Muscle layer of duodenum (tissue), 2 donors: ENCODE data around the gene TAF11L9.
"Not testable (repeated sequence)": the region's sequence is repeated elsewhere in the genome, so short reads cannot be mapped to it uniquely, and the experiment has no call there.

Experiments
- H3K27ac ChIP-seq: one replicate; pipeline ENCODE4 v1.7.0; 2013; ENCODE audit warnings: mild to moderate bottlenecking, low read length
- H3K27me3 ChIP-seq: one replicate; pipeline ENCODE4 v1.7.0; 2013; ENCODE audit warnings: low read depth, mild to moderate bottlenecking, control low read depth, low read length
- H3K36me3 ChIP-seq, 2 donors: one replicate each; pipeline ENCODE4 v1.7.0; 2013; ENCODE audit warnings: low read length in 2 of 2, control low read depth in 1 of 2, mild to moderate bottlenecking in 1 of 2; ENCODE audit not compliant: insufficient read depth in 2 of 2, control insufficient read depth in 1 of 2
- H3K4me1 ChIP-seq, 2 donors: one replicate each; pipeline ENCODE4 v1.7.0; 2013; ENCODE audit warnings: low read length in 2 of 2, mild to moderate bottlenecking in 2 of 2, control low read depth in 1 of 2, moderate library complexity in 1 of 2; ENCODE audit not compliant: insufficient read depth in 2 of 2, control insufficient read depth in 1 of 2
- H3K4me3 ChIP-seq, 2 donors: one replicate each; pipeline ENCODE4 v1.7.0; 2013; ENCODE audit warnings: low read length in 2 of 2, low read depth in 1 of 2, mild to moderate bottlenecking in 1 of 2
- H3K9me3 ChIP-seq, 2 donors: one replicate each; pipeline ENCODE4 v1.7.0; 2013; ENCODE audit warnings: low read length in 2 of 2, control low read depth in 1 of 2, mild to moderate bottlenecking in 1 of 2; ENCODE audit not compliant: control insufficient read depth in 1 of 2
- donor health status: healthy.

TAF11L9 gene

DNA sequence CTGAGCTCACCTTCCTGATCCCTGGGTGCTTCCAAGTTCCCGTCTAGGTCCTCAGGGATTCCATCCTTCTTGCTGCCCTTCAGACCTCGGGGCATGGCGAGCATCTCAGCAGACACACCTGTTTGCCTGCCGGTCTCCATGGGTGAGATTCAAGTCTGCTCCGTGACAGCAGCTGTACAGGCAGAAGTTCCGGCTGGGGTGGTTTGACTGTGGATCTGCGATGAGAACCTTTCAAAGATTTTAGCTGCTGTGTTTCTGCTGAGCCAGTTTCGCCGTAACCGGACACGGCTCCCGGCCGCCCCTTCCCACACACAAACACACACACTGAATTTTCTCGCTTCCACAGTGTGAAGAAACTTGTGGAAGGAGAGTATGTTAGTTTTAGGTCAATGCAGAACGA, at the start of gene TAF11L9:
Gene TAF11L9, minus strand, starts transcription at position 140 of the 400 bp plus-strand sequence.
- not testable (repeated sequence) for H3K36me3 ChIP-seq, H3K27me3 ChIP-seq, H3K27ac ChIP-seq, H3K4me3 ChIP-seq, H3K4me1 ChIP-seq, H3K9me3 ChIP-seq

DNA sequence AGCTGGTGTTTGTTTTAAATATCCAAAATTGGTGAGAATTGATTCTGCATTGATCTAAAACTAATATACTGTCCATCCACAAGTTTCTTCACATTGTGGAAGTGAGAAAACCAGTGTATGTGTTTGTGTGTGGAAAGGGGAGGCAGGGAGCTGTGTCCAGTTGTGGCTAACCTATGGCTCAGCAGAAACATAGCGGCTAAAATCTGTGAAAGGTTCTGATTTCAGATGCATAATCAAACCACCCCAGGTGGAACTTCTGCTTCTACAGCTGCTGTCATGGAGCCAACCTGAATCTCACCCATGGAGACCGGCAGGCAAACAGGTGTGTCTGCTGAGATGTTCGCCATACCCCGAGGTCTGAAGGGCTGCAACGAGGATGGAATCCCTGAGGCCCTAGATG, 40.0 kb upstream of the TAF11L9 start, which contains the start of gene TAF11L14:
Gene TAF11L14, plus strand, starts transcription at position 301 of the 400 bp plus-strand sequence.
- no peaks in the 10 kb centered on the region for H3K36me3 ChIP-seq

DNA sequence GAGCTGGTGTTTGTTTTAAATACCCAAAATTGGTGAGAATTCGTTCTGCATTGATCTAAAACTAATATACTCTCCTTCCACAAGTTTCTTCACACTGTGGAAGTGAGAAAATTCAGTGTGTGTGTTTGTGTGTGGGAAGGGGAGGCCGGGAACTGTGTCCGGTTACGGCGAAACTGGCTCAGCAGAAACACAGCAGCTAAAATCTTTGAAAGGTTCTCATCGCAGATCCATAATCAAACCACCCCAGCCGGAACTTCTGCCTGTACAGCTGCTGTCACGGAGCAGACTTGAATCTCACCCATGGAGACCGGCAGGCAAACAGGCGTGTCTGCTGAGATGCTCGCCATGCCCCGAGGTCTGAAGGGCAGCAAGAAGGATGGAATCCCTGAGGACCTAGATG, 37.6 kb upstream of the TAF11L9 start, which contains the start of gene TAF11L13:
Gene TAF11L13, plus strand, starts transcription at position 301 of the 400 bp plus-strand sequence.
- not testable (repeated sequence) for H3K4me1 ChIP-seq, H3K9me3 ChIP-seq, H3K27ac ChIP-seq, H3K27me3 ChIP-seq, H3K4me3 ChIP-seq, H3K36me3 ChIP-seq

More for the DNA sequence above, 40.0 kb upstream of the TAF11L9 start, which contains the start of gene TAF11L14:
- Histone ChIP-seq H3K4me3 (no peak within 1 kb of the TSS), H3K27ac (no peak within 1 kb of the TSS), H3K9me3 (no peaks in the 10 kb centered on the region), H3K4me1 (no peaks in the 10 kb centered on the region), H3K27me3 (no peaks in the 10 kb centered on the region)

DNA sequence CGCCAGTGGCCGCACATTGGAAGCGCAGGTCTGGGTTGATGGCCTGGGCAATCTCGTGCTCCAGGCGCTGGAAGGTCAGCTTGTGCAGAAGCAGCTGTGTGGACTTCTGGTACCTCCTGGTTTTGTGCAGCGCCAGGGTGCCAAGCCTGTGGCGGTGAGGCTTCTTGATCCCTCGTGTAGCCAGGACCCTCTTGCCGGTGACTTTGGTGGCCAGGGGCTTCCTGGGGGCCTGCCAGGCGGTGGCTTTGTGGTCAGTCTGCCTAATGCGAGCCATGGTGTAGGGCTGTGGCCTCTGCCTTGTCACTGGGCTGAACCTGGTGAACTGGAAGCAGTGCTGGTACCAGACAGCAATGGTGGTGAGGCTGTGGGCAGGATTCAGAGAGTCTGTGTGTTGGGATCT, 31.5 kb upstream of the TAF11L9 start:
- Histone ChIP-seq H3K27me3 (no peaks in the 10 kb centered on the region), H3K36me3 (no peaks in the 10 kb centered on the region), H3K9me3 (no peaks in the 10 kb centered on the region), H3K4me3 (no peak overlapping the region), H3K27ac (no peak overlapping the region), H3K4me1 (no peaks in the 10 kb centered on the region)

DNA sequence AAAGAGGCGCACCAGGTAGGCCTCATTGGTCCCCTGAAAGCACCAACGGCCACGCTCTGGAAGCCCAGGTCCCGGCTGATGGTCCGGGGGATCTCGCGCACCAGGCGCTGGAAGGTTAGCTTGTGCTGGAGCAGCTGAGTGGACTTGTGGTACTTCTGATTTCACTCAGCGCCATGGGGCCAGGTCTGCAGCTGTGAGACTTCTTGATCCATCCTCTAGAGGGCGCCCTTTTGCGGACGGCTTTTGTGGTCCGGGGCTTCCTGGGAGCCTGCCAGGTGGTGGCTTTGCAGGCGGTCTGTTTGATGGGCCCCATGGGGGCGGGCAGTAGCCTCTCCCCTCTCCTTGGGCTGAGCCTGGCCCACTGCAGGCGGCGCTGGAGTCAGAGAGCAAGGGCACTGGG, 26.4 kb upstream of the TAF11L9 start:
- H3K9me3 ChIP-seq, result no peaks in the 10 kb centered on the region

DNA sequence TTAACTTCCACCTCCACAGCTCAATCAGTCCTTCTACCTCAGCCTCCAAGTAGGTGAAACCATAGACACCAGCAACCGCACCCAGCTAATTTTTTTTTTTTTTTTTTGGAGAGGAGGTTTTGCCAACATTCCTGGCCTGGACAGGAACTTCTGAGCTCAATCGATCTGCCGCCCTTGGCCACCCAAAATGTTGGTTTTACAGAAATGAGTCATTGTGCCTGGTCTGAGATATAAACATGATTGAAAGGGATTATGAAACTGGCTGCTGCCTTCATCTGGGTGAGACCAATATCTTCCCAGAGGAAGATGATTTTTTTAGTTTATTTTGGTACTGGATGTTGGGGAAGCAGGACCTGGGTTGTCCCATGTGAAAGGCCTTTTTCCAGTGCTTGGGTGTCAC, 25.2 kb upstream of the TAF11L9 start:
- Histone ChIP-seq H3K27me3 (no peaks in the 10 kb centered on the region), H3K9me3 (no peaks in the 10 kb centered on the region), H3K27ac (no peak overlapping the region), H3K36me3 (no peaks in the 10 kb centered on the region), H3K4me3 (no peak overlapping the region), H3K4me1 (no peaks in the 10 kb centered on the region)

More for the DNA sequence above, 26.4 kb upstream of the TAF11L9 start:
- no peak overlapping the region for H3K4me3 ChIP-seq
- H3K27ac ChIP-seq, result no peak overlapping the region
- no peaks in the 10 kb centered on the region for H3K27me3 ChIP-seq
- no peaks in the 10 kb centered on the region for H3K36me3 ChIP-seq
- H3K4me1 ChIP-seq, result no peaks in the 10 kb centered on the region

DNA sequence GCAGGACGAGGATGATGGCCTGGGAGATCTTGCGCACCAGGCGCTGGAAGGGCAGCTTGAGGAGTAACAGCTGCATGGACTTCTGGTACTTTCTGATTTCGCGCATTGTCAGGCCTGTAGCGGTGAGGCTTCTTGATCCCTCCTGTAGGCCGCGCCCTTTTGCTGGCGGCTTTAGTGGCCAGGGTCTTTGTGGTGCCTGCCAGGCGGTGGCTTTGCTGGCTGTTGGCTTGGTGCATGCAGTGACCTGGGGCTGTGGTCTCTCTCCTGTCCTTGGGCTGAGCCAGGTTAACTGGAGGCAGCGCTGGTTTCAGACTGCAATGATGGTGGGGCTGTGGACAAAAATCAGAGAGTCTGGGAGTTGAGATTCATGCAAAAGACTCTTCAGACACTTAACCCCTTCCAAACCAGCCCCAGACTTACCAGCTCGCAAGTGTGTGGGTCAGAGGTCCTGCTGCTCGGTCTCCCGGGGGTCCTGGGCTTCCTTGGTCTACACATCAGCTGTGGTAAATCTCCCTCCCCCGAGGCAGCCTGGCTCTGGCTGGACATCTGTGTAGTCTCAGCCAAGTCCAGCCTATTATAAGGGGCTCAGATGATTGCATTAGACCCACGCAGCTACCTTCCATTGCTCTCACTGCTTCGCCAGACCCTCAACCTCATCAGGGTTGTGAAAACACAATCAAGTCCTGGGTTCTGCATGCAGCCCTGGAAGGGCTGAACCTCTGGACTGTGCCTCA, 20.8 kb upstream of the TAF11L9 start:
- Histone ChIP-seq H3K27ac (no peak overlapping the region), H3K9me3 (no peaks in the 10 kb centered on the region), H3K36me3 (no peaks in the 10 kb centered on the region), H3K4me3 (no peak overlapping the region), H3K27me3 (no peaks in the 10 kb centered on the region), H3K4me1 (no peaks in the 10 kb centered on the region)

DNA sequence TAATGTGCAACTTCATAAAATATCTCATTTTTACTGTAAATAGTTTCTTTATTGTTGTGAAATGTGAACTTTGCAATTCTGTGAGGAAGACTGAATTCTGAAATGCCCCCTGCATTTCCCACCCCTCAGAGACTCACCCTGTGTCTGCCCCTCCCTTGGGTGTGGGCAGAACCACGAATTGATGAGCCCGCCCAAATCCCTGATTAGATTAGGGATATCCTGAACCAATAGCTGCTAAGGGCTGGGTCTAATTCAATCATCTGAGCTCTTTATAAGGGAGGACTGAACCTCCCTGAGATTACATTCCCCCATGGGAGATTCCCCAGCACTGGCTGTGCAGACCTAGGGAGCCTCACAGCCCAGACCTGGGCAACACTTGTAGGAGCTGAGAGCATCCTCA, 15.9 kb upstream of the TAF11L9 start, which contains the start of gene TAF11L12:
Gene TAF11L12, plus strand, starts transcription at position 301 of the 400 bp plus-strand sequence.
- not testable (repeated sequence) for H3K36me3 ChIP-seq, H3K4me3 ChIP-seq, H3K9me3 ChIP-seq, H3K4me1 ChIP-seq, H3K27me3 ChIP-seq, H3K27ac ChIP-seq

DNA sequence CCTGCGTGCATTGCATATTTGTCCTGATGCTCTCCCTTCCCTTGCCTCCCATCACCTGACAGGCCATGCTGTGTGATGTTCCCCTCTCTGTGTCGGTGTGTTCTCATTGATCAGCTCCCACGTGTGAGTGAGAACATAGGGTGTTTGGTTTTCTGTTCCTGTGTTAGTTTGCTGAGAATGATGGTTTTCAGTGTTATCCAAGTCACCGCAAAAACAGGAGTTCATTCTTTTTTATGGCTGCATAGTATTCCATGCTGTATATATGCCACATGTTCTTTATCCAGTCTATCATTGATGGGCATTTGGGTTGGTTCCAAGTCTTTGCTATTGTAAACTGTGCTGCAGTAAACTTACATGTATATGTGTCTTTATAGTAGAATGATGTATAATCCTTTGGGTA, 13.3 kb upstream of the TAF11L9 start:
- H3K4me3 ChIP-seq, H3K27ac ChIP-seq, H3K36me3 ChIP-seq, H3K4me1 ChIP-seq, H3K9me3 ChIP-seq, H3K27me3 ChIP-seq: not testable (repeated sequence)

DNA sequence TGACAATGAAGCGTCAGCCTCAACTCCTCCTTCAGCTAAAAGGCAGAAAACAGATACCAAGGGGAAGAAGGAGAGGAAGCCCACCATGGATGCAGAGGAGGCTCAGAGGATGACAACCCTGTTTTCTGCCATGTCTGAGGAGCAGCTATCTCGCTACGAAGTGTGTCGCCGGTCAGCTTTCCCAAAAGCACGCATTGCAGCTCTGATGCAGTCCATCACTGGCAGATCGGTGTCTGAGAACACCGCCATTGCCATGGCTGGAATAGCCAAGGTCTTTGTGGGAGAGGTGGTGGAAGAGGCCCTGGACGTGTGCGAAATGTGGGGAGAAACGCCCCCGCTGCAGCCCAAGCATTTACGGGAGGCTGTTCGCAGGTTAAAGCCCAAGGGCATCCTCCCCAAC, 10.8 kb upstream of the TAF11L9 start:
- Histone ChIP-seq H3K4me3 (no peak overlapping the region), H3K4me1 (no peaks in the 10 kb centered on the region), H3K27me3 (no peaks in the 10 kb centered on the region), H3K9me3 (peaks cover 0 to 4% of the 10 kb centered on the region in 2 donors), H3K36me3 (no peaks in the 10 kb centered on the region), H3K27ac (no peak overlapping the region)

DNA sequence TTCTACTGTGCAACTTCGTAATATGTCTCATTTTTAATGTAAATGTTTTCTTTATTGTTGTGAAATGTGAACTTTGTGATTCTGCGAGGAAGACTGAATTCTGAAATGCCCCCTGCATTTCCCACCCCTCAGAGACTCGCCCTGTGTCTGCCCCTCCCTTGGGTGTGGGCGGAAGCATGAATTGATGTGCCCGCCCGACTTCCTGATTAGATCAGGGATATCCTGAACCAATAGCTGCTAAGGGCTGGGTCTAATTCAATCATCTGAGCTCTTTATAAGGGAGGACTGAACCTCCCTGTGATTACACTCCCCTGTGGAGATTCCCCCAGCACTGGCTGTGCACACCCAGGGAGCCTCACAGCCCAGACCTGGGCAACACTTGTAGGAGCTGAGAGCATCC, 9.7 kb upstream of the TAF11L9 start, which contains the start of gene TAF11L11:
Gene TAF11L11, plus strand, starts transcription at position 304 of the 400 bp plus-strand sequence.
- H3K4me3 ChIP-seq, H3K9me3 ChIP-seq, H3K27ac ChIP-seq, H3K4me1 ChIP-seq, H3K36me3 ChIP-seq, H3K27me3 ChIP-seq: not testable (repeated sequence)

DNA sequence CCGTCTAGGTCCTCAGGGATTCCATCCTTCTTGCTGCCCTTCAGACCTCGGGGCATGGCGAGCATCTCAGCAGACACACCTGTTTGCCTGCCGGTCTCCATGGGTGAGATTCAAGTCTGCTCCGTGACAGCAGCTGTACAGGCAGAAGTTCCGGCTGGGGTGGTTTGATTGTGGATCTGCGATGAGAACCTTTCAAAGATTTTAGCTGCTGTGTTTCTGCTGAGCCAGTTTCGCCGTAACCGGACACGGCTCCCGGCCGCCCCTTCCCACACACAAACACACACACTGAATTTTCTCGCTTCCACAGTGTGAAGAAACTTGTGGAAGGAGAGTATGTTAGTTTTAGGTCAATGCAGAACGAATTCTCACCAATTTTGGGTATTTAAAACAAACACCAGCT, 3.5 kb upstream of the TAF11L9 start, which contains the start of gene TAF11L10:
Gene TAF11L10, minus strand, starts transcription at position 101 of the 400 bp plus-strand sequence.
- not testable (repeated sequence) for H3K4me3 ChIP-seq, H3K27ac ChIP-seq, H3K27me3 ChIP-seq, H3K4me1 ChIP-seq, H3K9me3 ChIP-seq, H3K36me3 ChIP-seq
